Globus pallidus (tissue), 1 donor: Measurements from ENCODE around the gene KRT73.

ENCODE experiments used
- DNase-seq: peaks from one replicate; pipeline ENCODE4 v3.0.0-alpha.2; 2015; ENCODE audit warnings: low spot score

The KRT73 gene

GRCh38 chr12:52645120-52645761 is 26.9 kb upstream of the KRT73 start:
- no peak for DNase-seq

DNA sequence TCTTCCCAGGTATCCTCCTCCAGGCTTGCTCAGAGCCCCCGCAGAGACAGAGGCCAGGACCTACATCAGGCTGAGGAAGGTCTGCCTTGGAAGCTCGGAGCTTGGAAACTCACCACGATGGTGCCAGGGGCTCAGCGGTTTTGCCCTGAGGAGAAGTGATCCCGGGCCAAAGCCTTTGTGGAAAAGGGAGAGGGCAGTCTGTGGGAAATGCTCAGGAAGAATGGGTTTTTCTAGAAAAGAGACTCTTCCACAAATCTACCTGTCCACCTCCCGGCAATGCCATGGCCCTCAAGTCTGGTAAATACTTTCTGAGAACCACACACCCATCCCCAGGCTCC is 25.7 kb upstream of the KRT73 start:
- no peak for DNase-seq

DNA sequence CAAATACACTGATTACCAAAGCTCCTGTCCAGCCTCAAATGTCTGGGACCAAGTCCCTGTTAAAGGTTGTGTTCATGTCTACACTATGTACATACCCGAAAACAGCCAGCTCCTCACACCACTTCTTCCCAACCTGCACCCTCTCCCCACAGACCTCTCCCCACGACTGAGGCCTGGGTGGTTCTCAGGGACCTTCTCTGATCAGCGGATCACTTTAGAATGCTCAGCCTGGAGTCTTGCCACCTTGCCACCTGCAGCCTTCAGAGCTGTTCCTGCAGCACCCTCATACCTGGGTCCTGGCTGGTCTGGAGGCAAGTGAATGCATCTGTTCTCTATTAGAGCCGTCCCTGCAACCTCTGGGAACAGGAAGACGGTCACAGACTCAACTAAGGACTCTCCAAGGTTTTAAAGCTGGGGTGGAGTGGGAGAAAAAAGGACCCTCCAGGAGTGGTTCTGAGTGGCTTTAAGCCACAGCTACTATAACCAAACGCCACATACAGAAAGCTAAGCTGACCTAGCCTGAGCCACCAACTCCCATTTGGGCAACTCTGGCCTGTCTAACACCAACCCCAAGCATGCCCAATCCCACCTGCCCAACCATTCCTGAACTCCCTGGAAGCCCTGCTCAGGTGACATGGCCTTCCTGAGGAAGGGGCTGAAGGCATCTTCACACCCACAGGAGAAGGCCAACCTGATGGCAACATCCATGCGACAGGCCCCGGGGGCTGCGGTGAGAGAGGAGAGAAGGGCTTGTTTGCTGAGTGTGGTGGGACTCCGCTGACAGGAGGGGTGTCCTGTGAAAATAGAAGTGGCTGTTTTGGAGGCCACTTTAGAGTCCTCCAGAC is 25.1 kb upstream of the KRT73 start:
- DNase-seq: no peak

GRCh38 chr12:52641468-52641867 is 23.1 kb upstream of the KRT73 start:
- DNase-seq: no peak

DNA sequence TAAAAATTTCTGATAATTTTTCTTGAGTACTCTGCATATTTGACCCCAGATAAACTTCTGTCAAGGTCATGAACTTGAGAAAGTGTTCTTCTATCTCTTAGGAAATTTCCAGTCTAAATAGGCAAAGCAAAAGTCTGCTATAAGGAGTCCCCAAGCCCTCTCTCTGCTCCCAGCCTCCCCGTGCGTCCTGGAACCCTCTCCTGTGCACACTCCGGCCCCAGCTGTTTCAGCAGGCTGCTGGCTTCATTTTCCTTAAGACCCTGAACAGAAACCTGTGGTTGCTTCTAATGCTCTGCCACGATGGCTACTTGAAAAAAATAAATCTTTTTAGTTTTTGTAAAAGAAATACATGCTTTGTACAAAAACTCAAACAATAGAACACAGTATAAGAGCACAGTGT is 18.9 kb upstream of the KRT73 start:
- no peak for DNase-seq

DNA sequence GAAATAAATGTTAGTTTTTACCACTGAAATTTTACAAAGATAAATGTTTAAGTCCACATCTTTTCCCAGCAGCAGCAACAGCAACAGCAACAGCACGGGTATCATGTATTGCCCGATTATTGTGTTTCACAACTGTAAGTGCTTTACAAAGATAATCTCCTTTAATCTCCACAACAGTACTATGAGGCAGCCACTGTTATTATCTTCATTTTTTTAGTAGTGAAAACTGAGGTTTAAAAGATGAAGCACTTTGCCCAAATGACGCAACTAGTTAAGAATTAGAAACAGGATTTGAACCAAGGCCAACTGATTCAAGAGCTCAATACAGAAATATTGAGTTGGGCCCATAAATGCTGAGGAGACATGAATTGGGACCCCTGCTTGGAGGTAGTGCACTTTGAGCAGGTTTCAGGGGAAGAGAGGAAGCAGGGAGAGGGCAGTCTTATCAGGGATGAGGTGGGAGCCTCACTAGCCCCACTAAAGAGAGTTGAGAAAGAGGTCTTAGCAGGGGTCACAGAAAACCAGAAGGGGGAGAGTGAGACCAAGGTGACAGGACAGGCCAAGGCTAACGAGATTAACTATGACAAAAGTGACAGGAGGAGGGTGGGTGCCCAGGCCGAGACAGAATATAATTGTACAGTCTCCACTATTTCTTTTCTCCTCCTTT is 18.4 kb upstream of the KRT73 start:
- no peak for DNase-seq

DNA sequence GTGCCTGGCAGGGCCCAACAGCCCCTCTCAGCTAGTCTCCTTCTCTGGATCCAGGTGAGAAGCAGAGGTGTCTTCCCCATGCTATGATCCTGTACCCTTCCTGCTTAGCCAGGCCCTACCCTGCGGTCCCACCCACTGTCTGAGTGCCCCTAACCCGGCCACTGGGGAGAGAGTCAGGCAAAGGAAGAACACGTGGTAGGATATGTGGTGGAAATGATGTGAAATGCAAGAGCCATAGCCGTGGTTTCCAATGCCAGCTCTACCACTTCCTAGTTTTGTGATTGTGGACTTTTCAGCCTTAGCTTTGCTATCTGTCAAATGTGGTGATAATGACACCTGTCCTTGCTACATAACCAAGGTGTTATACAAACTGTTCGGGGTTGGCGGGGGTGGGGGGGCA is 17.8 kb upstream of the KRT73 start:
- no peak for DNase-seq

DNA sequence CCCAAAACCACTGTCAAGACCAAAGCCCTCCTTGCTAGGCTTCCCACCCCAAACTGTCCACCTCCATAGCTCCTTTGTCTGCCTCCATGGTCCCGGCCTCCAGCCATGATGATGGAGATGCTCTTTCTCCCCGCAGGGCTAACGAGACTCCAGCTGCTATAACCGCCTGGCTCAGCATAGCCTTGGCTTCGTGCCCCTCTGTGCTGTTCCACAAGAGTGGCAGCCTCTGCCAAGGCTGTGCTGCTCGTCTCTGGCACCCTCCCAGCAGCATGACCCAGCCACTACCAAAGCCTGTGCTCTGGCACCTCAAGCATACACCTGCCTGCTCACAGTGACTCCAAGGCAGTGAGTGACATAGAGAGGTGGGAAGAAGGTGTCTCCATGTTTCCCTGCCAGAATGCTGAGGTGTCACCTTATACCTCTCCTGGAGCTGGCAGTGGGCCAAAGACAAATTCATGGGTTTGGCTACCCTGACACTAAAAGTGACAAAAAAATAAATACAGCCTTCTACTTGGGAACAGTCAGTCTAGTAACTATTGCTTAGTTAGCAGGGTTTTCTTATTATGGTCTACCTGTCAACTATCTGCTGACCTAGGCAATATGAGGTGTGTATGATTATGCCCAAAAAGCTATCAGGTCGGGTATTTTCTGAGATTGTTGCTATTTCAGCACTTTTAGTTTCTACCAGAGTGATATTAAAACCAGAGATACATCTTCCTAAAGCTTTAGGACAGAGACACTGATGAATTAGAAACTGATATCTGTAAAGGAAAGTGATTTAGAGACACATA is 16.1 kb upstream of the KRT73 start:
- peak; percentile 85 for DNase-seq

DNA sequence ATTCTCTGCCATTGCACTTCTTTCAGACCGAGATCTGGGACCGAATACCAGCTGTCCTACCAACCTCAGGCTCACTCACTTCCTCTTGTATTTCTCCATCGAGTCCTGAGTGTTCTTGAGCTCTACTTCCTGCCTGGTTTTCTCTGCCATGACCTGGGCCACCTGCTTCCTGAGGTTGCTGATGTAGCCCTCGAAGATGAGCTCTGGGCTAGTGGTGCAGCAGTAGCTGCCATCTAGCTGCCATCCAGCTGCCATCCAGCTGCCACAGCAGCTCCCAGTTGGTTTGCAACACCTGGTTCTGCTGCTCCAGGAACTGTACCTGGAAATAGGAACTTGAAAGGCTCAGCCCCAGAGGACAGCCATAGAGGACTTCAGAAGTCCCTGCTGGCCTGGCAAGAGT is 15.0 kb upstream of the KRT73 start:
- no peak for DNase-seq

DNA sequence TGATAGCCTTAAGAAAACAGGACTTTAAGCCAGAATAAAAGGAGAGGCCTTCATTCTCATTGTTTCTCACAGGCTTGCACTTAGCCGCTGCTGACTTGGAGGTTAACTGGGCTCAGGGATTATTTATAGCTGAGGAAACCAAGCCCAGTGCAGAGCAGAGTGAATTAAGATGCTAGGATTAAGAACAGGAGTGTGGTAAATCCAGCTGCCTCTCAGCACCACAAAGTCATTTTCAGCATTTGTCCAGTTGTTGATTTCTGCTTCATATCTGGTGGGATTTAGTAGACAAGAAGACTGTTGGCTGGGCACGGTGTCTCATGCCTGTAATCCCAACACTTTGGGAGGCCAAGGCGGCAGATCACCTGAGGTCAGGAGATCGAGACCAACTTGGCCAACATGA is 14.3 kb upstream of the KRT73 start:
- no peak for DNase-seq

GRCh38 chr12:52631676-52632459 is 13.5 kb upstream of the KRT73 start:
- DNase-seq: no peak

DNA sequence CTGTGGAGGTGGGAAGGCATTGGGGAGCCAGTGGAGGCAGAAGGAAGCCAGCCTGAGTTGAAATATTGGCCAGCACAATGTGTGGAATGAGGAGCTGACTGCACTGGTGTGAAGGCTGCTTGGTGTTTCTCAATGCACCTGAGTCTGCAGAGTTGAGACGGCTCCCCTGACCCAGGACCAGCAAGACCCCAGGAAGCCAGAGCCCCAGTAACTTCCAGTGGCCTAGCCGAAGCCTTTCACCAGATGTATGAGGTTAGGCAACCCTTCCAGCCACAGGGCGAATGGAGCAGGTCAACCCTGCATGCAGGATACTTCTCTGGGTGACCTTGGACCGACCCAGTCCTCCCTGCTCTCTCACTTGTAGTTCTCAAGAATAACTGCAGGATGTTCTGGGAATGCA is 12.9 kb upstream of the KRT73 start:
- DNase-seq: no peak

DNA sequence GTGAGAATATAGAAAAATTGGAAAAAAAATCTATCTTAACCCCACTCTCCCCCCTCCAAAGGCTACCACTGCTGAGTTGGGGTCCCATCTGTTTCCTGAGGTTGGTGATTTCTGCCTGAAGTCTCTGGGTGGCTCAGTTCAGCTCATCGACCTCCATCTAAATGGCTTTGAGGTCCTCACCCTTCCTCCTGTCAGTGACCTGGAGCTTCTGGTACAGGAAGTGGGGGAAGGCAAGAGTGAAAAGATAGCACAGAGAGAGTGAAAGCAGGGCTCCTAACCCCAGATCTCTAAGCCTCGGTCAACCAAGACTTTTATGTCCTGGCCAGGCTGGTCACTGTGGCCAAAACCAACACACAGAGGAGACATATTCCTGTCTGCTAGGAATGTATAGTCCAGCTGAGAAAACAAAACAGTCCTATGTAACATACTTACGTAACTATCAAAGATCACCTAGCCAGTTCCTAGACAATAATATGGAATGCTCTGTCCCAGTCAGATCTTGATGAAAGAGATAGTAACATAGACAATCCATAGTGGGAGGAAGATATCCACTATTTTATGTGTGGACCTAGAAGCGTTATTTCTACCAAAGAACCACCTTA is 12.3 kb upstream of the KRT73 start:
- DNase-seq: no peak

GRCh38 chr12:52630008-52630500 is 11.7 kb upstream of the KRT73 start:
- DNase-seq: no peak

- no peak for DNase-seq
These were observed 11.1 kb upstream of the KRT73 start for GRCh38 chr12:52629281-52630007.

GRCh38 chr12:52628841-52629240 is 10.5 kb upstream of the KRT73 start:
- no peak for DNase-seq

- DNase-seq: no peak
These were observed 9.8 kb upstream of the KRT73 start for GRCh38 chr12:52628111-52628507.

DNA sequence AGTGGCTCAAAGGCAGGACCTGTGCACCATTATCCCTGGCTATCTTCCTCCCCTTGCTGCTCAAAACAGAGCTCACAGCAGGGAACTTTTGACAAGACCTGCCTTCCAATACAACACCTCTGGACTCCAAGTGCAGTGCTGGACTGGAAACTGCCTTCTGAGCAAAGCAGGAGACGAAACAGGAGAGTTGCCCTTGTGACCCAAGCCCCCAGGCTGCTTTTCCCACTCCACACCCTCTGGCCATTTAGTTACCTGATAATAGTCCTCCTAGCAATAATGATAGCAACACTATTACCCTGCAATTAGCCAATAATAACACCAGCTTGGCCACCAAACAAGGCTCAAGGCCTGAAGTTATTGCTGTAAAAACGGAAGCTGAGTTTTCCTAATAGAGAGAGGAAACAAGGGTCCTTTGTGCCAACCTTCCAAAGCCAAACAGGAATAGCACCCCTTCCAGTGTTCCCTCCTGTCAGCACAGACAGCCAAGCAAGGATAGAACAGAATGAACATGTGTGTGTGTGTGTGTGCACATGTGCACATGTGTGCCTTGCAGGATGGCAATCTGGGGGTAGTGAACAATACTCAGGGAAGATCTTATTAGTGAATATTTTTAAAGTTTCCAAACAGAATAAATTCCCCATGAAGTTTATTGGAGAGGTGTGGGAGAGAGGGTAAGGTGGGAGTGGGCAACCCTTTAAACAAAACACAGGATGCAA is 9.2 kb upstream of the KRT73 start:
- DNase-seq: no peak

- no peak for DNase-seq
These were observed 4.0 kb upstream of the KRT73 start for GRCh38 chr12:52622349-52622748.

DNA sequence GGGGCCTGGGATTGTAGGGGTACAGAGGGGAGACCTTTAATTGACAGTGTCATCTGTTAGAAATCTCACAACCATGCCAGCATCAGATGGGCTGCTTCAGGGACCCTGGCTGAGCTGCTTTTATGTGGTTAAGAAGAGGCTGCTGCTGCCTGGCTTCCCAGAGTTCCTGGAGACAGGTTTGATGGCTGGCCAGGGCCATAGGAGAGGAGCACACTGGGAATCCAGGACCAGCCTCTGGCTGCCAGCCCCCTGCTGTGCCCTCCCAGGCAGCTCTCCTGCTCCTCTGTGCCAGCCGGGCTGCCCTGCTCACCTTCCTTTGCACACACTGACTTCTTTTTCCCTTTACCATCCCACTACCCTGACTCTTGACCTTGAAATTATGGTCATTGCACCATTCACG is 507 bp upstream of the KRT73 start:
- DNase-seq: no peak
